Pancreas (tissue), 10 donors: ENCODE results near the gene TFEB. TPM values are rescaled to one million over a fixed set of nuclear protein-coding genes. Genes with fewer than 3 reads are reported as not detected.

Experiments
- ATAC-seq, 4 donors: fragments of 200-7000 bp; cut with Tn5 transposase; one replicate each; pipeline versions ENCODE4 v1.8.0 to v1.9.1; 2020; ENCODE audit warnings: mild to moderate bottlenecking in 4 of 4, moderate library complexity in 4 of 4
- DNase-seq, 6 donors: peaks; one replicate each; pipeline ENCODE4 v3.0.0-alpha.2; 2020
- FAIRE-seq: peaks from 2 replicates; lab custom pipeline; 2012; peaks lifted over from hg19 to GRCh38; lab: Jason Lieb, UNC
- H3K27ac ChIP-seq, 4 donors: fragments of 200-600 bp; sonication (generic); 1 replicate in 3 of 4; 2 replicates in 1 of 4; pipeline versions ENCODE4 v1.5.0 to v1.8.0; 2020
- H3K27me3 ChIP-seq, 4 donors: fragments of 200-600 bp; one replicate each; pipeline ENCODE4 v1.8.0; 2021
- H3K36me3 ChIP-seq, 3 donors: fragments of 200-600 bp; sonication (generic) in 1 of 3; one replicate each; pipeline versions ENCODE4 v1.5.0 to v1.8.0; 2020 to 2021
- H3K4me1 ChIP-seq, 3 donors: fragments of 200-600 bp; one replicate each; pipeline ENCODE4 v1.8.0; 2021
- H3K4me3 ChIP-seq, 4 donors: fragments of 200-600 bp; sonication (generic) in 2 of 4; one replicate each; pipeline versions ENCODE4 v1.5.0 to v1.8.0; 2020 to 2021
- H3K9me3 ChIP-seq, 4 donors: fragments of 200-600 bp; one replicate each; pipeline ENCODE4 v1.8.0; 2021
- WGBS, 2 donors: extraction: QIAGEN DNeasy Blood & Tissue Kit; methylation state at CpG; one replicate each; pipeline ENCODE4 v1.1.7; 2013; 5-methylcytosine and 5-hydroxymethylcytosine counted together
- intact Hi-C, 3 donors: fragments of 100-400 bp; cut with DNase I; formaldehyde crosslinking; loops; one replicate each; pipeline versions ENCODE4 v1.11.1 to v1.14.2; 2022
- polyA plus RNA-seq, 2 donors: library from polyadenylated mRNA; stranded (reverse); fragments of 200-250 nt; gene quantifications; one replicate each; pipeline ENCODE4 v1.2.3, GENCODE V29; 2013
- total RNA-seq, 6 donors: library from RNA; stranded (reverse); fragmentation: NEBNext Ultra II Directional in 4 of 6; extraction: Animal tissue kit (Norgen Biotek cat#: 25700) in 4 of 6; gene quantifications; one replicate each; pipeline versions ENCODE4 v1.2.1 to v1.2.4, GENCODE V29; 2021 to 2023
- TF ChIP-seq, protein P1 (sequence below), 4 donors: fragments of 200-600 bp; sonication (generic) in 3 of 4; IDR thresholded peaks; one replicate each; pipeline versions ENCODE4 v1.5.0 to v1.8.0; 2021; ENCODE audit warnings: antibody characterized with exemption in 4 of 4
- donor health status: healthy with polysubstance abuse.
- donor health status: DM: no; HTN: no; CAD: no; lungs with moderate emphysema.
- donor health status: DM: no; HTN: no; CAD: no.
- donor health status: control.
- donor health status: control.
- donor health status: Bipolar disorder and iron deficiency.
- donor health status: DM: yes; HTN: yes; CAD: no.
- donor health status: DM: no; HTN: no; CAD: no.
- donor health status: DM: no; HTN: no; CAD: no.
- donor health status: DM: yes; HTN: yes; CAD: no.

Gene TFEB
- total and polyA plus RNA-seq, 8 donors, result 6.5 to 49.4 (median 11.6) TPM

DNA sequence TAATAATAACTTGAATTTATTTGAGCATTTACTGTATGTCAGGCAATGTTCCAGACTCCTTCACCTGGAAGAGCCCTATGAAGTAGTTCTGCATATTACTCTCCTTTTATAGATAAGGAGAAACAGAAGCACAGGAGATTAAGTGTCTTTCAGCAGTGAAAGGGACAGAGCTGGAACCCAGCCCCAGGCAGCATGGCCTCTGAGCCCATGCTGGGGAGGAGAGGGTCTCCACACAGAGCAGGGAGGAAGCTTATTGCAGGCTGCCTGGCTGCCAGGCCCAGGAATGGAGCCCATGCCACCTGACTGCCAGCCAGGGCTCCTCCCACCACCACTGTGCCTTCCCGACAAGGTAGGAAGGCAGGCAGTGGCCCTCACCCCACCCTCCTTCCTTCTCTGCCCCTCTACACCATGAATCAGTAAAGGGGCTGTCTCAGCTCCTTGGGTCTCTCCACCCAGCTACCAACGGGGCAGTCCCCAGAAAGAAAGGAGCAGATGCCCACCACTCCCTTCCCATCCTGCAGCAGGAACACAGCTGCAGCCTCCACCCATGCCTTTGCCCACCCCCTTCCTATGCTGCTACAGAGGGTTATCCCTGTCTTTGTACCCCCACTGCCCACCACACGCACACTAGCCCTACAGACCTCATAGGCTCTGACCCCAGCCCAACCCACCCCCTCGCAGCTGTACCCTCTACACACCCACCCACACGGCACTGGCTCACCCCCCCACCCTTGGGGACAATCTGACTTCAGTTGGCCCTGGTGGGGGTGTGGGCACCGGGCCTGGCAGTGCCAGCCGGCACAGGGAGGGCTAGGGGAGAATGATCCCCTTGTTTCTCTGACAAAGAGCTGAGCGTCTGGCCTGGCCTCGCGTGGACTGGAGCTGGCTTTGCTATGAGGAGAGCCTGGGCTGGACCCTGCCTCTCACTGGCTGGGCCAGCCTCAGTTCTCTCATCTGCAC, 41.8 kb downstream of the TFEB start:
- H3K36me3 ChIP-seq, result no peaks in the 10 kb centered on the region
- 73 to 76% methylated on average over 10 of the region's 10 CpGs for WGBS, 2 donors
- ATAC-seq (peak in 3 of 4 donors; percentile 52 to 78 (median 57)), DNase-seq (no peak), FAIRE-seq (no peak)
- peaks cover 0 to 4% (median 0%) of the 10 kb centered on the region in 3 donors for H3K4me1 ChIP-seq
- H3K4me3 ChIP-seq, result no peak overlapping the region
- no peak overlapping the region for H3K27ac ChIP-seq
- intact Hi-C loops, result no loop called here
- TF ChIP-seq, protein P1, sequence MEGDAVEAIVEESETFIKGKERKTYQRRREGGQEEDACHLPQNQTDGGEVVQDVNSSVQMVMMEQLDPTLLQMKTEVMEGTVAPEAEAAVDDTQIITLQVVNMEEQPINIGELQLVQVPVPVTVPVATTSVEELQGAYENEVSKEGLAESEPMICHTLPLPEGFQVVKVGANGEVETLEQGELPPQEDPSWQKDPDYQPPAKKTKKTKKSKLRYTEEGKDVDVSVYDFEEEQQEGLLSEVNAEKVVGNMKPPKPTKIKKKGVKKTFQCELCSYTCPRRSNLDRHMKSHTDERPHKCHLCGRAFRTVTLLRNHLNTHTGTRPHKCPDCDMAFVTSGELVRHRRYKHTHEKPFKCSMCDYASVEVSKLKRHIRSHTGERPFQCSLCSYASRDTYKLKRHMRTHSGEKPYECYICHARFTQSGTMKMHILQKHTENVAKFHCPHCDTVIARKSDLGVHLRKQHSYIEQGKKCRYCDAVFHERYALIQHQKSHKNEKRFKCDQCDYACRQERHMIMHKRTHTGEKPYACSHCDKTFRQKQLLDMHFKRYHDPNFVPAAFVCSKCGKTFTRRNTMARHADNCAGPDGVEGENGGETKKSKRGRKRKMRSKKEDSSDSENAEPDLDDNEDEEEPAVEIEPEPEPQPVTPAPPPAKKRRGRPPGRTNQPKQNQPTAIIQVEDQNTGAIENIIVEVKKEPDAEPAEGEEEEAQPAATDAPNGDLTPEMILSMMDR (IDR thresholded peaks at IDR 0.05), result no peak
- no peaks in the 10 kb centered on the region for H3K27me3 ChIP-seq
- H3K9me3 ChIP-seq, result no peaks in the 10 kb centered on the region

DNA sequence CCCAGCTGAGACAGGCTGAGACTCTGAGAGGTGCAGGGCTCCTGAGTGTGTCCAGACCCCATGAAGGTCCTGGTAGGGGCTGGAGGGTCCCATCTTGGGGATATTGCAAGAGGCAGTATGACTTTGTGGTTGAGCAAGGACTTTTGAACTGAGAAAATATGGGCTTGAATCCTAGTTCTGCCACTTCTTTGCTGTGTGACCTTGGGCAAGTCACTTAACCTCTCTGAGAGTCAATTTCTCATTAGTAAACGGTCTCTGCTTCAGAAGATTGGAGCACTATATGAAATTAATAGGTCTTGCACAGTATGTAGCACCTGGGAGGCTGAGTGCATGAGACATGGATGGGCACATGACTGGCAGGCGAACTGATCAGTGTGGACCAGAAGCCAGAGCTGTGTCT, 42.7 kb downstream of the TFEB start:
- H3K4me1 ChIP-seq, result peaks cover 0 to 4% (median 0%) of the 10 kb centered on the region in 3 donors
- TF ChIP-seq, protein P1 (IDR thresholded peaks at IDR 0.05), result no peak
- no peak overlapping the region for H3K27ac ChIP-seq
- H3K27me3 ChIP-seq, result no peaks in the 10 kb centered on the region
- WGBS, 2 donors, result 92 to 95% methylated on average over 2 of the region's 2 CpGs
- FAIRE-seq (no peak), ATAC-seq (no peak), DNase-seq (no peak)
- no peaks in the 10 kb centered on the region for H3K9me3 ChIP-seq
- H3K4me3 ChIP-seq, result no peak overlapping the region
- no peaks in the 10 kb centered on the region for H3K36me3 ChIP-seq
- intact Hi-C loops, result no loop called here

DNA sequence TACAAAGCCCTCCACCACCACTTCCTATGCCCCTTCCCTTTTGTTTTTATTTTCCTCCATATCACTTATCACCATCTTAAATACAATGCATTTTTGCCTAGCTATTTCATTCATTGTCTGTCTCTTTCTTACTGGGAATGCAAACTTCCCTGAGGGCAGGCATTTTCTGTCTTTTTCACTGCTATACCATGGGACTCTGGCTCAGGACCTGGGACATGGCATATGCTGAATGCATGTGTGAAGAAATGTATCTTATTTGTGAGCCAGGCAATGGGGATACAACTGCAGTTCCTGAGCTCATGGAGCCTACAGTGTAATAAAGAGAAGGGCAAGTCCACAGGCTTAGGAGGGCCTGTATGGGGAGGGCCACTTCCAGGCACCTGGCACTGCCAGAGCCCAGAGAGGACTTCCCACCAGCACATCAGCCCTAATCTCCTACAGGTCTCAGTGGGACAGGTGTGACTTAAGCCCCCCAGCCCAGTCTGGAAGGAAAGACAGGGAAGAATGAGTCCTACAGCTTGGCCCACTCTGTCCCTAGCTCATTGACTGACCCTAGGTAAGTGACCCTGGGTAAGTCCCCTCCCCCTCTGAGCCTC, 43.2 kb downstream of the TFEB start:
- H3K36me3 ChIP-seq, result no peaks in the 10 kb centered on the region
- H3K27me3 ChIP-seq, result no peaks in the 10 kb centered on the region
- no peaks in the 10 kb centered on the region for H3K9me3 ChIP-seq
- FAIRE-seq (no peak), DNase-seq (peak in 1 of 6 donors; percentile 12), ATAC-seq (no peak)
- H3K4me1 ChIP-seq, result peaks cover 0 to 4% (median 0%) of the 10 kb centered on the region in 3 donors
- intact Hi-C loops, result no loop called here
- no peak overlapping the region for H3K4me3 ChIP-seq
- no peak overlapping the region for H3K27ac ChIP-seq
- TF ChIP-seq, protein P1 (IDR thresholded peaks at IDR 0.05), result no peak

DNA sequence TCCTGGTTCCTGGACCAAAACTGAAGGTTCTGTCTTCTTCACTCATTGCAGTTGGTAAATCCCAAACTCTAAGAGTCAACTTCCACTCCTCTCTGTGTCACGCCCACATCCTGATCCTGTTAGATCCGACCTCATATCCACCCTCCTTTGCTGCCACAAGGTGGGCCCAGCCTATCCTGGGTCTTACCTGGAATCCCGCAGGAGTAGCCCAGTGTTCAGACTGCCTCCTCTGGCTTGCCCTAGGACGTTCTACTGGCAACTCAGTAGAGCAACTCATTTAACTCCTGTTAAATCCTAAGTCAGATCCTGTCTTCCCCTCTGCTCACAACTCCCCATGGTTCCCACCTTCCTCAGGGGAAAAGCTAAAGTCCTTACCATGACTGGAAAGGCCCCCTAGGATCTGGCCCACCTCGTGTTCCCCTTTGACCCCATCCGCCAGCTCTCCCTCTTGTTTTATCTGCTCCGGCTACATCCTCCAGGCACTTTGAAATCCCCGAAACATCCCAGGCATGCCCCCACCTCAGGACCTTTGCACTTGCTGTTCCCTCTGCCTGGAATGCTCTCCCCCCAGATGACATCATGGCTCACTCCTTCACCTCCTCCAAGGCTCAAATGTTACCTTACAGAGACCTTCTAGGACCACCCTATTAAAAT, 43.9 kb downstream of the TFEB start:
- ATAC-seq (no peak), FAIRE-seq (no peak), DNase-seq (peak in 1 of 6 donors; percentile 16)
- no peak overlapping the region for H3K27ac ChIP-seq
- 88 to 92% methylated on average over 8 of the region's 8 CpGs for WGBS, 2 donors
- no peaks in the 10 kb centered on the region for H3K9me3 ChIP-seq
- H3K27me3 ChIP-seq, result no peaks in the 10 kb centered on the region
- intact Hi-C loops, result no loop called here
- TF ChIP-seq, protein P1 (IDR thresholded peaks at IDR 0.05), result no peak
- H3K4me1 ChIP-seq, result peaks cover 0 to 4% (median 0%) of the 10 kb centered on the region in 3 donors
- no peaks in the 10 kb centered on the region for H3K36me3 ChIP-seq
- H3K4me3 ChIP-seq, result no peak overlapping the region
